Activated CD8-positive, alpha-beta memory T cell treated with anti-CD3 and anti-CD28 coated beads for 24 hours (primary cell): ENCODE results near the gene CCDC85A.
"Not testable (repeated sequence)": the region's sequence is repeated elsewhere in the genome, so short reads cannot be mapped to it uniquely, and the experiment has no call there.

Experiments
- DNase-seq: peaks from one replicate; pipeline ENCODE4 v3.0.0-alpha.2; 2020

Gene CCDC85A

DNA sequence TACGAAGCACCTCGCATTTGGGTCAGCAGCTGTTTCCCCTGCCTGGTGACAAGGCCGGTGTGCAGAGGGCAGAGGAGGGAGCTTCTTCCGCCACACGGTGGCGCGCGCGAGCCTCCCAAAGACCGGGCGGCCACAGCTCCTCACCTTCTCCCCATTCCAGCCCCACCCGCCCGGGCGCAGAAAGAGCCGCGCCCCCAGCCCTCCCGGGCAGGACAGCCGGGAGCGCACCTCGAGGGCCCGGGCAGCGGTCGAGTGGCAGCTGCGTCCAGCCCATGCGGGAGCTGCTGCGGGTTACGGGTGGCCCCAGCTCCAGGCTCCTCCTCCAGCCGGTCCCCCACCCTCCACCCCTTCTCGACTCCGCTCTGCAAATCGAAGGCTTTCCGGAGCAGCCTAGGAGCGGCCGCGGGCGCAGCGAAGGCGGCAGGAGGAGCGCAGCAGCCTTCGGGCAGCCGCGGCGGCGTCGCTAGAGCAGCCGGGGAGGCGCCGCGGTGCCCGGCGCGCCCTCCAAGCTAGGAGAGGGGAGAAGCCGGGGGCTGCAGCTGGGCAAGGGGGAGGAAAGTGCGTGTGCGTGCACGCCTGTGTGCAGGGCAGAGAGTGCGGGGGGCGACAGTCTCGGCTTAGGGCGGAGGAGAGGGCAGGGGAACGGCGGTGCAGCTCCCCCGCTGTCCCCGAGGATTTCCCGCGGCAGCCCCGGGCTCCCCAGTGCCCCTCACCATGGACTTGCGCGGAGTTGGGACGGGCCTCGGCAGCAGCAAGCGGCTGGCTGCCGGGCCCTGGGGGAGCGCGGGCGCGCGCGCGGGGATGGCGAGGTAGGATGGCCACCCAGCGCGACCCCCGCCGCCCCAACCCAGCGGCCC lies at the start of gene CCDC85A:
CCDC85A (plus strand) TSS at position 348 of the 857 bp plus-strand sequence. CDS start 635 bp downstream, outside the sequence.
- DNase-seq: peak; percentile 81

DNA sequence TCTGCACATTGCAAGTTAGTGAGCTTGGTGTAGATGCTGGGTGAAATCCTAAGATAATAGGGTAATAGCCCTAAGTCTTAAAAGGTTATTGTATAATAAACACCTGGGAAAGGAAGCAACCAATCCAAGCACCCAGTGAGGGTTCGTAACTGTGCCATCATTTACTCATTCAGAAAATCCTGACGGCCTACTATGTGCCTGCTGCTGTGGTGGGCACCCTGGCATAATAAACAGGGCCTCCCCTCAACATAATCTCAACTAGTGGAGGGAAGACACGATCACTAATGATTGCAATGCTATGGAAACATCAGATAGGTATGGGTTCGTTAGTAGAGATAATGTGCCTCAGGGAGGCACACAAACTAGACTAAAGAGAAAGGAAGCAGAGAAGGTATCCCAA lies 48.9 kb upstream of the CCDC85A start:
- DNase-seq: no peak

DNA sequence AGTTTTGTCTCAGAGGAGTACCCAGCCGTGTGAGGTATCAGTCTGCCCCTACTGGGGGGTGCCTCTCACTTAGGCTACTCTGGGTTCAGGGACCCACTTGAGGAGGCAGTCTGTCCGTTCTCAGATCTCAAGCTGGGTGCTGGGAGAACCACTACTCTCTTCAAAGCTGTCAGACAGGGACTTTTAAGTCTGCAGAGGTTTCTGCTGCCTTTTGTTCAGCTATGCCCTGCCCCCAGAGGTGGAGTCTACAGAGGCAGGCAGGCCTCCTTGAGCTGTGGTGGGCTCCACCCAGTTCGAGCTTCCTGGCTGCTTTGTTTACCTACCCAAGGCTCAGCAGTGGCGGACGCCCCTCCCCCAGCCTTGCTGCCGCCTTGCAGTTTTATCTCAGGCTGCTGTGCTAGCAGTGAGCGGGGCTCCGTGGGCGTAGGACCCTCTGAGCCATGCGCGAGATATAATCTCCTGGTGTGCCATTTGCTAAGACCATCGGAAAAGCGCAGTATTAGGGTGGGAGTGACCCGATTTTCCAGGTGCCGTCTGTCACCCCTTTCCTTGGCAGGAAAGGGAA lies 41.2 kb upstream of the CCDC85A start:
- not testable (repeated sequence) for DNase-seq

DNA sequence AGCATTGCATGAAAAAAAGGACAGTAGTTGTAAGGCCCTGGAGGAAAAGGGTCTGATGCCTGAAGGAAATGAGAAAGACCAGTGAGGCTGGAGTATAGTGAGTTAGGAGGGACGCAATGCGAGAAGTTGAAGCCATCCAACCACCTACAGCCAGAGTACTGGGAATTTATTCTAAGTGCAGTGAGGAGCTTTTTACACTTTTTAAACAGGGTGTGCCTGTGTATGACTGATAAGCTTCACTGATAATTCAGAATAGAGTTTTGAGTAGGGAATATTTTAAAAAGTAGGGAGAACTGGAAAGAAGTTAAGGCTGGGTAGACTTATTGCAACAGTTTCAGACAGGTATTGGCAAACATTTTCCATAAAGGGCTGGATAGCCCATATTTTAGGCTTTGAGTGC lies 35.9 kb upstream of the CCDC85A start:
- DNase-seq: no peak

DNA sequence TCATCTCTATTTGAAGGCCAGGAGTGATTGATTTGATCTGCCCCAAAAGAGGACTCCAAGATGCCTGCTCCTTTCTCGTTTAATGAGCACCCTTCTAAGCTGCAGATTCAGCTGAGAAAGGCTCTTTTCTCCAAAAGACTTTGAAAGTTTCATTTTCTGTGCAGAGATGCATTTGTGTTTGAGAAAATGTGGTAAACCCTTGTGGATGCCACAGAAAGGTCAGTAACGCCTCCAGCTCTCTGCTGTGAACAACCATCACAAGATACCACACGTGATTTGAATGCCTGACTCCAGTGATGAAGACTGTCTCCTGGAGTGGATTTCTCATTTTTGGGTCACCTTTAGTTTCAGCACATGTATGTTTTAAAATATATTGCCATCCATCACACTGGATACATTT lies 35.0 kb upstream of the CCDC85A start:
- no peak for DNase-seq

DNA sequence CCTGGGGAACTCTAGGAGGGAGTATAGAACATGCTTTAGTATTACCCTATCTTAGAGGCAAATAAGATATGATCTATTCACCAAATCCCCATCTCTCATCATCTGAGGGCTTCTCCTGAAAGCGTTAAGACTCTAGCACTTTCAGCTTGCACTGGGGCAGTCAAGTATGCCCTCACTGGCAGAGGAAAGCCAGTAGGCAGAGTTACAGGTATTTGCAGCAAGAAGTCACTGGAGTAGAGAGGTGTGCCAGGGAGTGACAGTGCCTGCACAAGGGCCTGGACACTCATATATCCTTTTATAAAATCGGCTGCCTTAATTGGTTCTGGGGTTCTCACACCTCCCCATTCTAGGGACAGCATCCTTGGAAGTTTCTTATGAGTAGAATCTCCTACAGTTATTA lies 31.9 kb upstream of the CCDC85A start:
- DNase-seq: no peak

DNA sequence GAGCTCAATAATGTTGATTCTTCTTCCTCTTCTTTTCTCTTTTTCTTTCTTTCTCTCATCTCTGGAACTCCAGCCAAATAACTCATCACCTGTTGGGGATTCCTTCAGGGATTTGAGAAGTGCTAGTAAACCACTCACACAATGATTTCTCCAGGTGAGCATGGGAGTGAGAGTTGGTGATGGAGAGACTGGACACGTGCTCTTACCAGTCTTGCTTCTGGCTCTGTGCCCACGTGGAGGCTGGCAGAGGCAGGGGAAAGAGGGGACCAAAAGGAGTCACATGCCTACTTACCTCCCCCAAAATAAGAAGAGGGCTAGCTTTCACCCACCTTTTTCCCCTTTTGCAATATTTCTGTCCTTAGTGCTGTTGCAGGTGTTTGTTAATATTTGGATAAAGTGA lies 28.6 kb upstream of the CCDC85A start:
- no peak for DNase-seq

DNA sequence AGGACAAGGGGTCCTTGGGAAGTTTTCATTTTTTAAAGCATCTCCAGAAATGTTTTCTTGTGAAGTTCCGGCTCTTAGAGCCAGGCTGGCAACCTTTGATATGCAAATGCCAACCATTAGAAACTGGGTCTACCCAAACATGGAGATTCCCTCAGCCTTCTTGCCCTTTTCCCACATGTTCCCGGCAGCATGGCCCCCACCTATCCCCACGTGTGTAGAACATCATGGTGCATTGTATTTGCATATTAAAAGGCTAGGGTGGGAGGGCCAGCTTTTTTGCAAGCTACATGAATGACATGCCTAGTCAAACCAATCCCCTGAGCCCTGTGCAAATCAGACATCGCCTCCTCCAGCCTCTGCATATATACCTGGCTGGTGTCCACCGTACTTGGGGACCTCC lies 23.9 kb upstream of the CCDC85A start:
- not testable (repeated sequence) for DNase-seq

DNA sequence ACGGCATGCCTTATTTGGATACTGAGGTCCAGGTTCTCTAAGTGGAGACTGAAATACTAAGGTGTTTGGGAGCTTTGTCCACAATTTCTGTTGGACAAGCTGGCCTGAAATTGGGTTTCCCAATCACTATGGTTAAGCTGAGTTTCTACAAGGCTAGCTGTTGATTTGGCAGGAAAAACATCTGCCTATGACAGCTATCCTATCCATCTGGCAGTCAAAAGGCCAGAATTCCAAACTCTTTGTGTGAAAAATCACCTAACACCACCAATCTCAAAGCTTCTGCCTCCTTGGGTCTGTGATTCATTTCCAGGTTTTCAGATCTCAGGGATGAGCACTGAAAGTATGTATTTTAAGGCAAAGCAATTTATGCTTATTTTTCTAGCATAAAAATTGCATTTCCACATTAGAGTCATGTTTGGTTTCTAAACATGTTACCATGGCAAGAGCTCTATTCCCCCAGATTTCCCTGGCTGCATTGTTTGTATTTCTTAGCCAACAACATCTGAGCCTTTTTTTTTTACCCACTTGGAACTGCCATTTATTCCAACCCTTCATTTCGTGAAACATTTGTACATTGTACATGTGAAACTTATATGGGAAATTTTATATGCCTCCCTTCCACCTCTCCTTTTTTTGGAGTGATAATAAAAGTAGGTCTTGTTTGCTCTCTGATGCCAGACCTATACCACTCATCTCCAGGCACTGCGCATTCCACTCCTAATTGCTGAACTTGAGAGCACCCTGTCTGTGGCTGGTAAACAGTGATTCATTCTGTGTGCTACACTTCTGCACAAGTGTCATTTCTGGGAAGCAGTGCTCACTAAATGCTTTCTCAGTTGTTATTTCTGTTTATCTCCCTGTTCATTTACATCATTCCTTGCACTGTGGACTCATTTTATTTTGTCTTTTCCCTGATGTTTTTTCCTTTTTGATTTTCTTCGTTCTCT lies 15.9 kb upstream of the CCDC85A start:
- DNase-seq: no peak

DNA sequence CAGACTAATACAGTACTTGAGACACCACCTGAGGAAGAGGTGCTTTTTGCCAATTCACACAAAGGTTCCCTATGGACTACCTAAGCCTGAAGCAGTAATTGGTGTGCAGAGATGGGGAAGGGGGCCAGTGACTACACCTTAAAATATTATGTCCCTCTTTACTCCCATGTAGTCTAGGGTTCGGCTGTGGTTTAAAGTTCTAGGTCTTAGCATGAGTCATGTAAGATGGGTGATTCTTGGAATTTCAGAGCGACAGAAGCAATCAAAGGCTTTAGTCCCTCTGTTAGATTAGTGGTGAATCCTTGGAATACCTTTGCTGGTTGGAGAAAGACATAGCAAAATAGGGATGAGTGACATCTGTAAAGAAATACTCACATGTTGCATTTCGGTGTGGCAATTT lies 14.3 kb upstream of the CCDC85A start:
- no peak for DNase-seq

DNA sequence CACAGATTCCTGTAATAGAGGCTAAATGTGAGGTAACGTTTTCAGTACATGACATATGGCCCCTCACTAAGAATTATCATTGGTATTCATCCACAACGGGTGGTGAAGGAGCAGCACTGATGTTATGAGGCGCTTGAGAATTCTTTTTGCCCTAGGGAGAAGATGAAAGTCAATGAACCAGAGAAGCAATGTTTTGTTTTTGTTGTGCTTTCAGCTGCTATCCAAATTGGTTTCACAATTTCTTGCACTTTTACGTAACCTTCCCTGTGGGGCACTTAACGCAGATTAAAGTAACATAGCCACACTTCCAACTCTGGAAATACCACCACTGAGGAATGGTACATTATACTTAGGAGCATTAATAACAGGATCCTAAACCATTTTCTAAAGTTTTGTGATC lies 13.3 kb upstream of the CCDC85A start:
- no peak for DNase-seq

DNA sequence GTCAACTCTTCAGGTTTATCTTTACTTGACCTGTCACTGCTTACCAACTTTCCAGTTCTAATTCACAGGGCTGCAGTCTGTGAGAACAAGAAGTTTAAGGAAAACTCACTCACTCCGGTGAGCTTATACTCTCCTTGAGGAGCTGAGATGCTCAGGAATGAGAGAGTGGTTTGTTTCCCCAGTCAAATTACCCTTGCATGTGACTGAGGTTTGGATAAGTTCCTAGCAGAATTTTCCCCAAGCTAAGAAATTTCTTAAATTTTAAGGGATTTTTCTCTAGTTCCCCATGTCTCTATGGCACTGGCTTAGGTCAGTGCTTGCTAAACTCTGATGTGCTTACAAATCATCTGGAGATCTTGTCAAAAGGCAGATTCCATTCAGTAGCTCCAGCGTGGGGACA lies 12.8 kb upstream of the CCDC85A start:
- DNase-seq: no peak

DNA sequence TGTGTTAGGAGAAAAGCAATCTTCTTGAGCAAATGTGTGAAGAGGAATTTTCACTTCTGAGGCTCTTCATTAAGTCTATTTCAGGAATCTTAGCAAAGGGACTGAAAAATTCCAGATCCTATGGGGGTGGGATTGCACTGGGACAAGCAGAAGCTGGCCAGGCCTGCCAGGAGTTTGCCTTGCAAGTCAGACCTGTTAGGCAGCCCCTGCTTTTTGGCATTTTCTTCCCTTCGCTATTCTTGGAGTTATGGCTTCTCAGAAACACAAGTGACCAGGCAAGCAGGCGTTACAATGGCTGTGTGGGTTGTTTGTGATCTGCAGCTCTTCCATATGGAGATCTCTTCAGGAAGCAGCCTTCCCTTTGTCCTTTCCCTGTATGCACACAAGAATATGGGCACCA lies 8.0 kb upstream of the CCDC85A start:
- DNase-seq: no peak

DNA sequence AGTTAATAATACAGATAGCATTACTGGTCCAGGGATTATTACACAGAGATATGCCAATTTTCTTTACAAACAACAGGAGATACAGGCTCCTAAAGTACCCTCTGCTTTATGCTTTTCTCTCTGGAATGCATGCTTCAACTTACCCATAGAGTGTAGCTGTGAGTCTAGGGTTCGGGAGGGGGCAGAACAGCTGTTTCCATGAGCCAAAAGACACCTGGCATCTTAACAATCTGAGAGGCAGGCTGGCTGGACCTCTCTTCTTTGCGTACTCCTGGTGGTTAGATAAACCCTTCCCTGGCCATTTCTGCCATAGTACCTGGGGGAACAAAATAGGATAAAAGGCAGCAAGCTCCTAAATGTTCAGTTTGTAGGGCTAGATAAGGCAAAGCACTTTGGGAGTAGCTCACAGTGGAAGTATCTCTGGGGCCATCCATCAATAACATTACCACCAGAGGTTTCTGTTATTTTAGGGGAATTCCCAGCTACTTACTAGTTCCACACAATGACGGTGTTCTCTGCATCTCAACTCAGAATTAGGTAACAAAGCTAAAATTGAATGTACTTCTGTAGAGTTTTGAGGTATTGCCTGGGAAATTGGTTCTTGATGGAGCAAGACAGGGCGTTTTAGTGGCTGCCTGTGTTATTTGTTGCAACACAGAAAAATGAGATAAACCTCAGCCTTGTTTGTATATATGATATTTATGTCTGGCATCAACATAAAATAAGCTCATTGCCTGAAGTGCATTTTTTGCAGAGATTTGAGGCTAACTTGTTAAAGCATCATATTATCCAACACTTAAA lies 6.2 kb upstream of the CCDC85A start:
- DNase-seq: no peak

DNA sequence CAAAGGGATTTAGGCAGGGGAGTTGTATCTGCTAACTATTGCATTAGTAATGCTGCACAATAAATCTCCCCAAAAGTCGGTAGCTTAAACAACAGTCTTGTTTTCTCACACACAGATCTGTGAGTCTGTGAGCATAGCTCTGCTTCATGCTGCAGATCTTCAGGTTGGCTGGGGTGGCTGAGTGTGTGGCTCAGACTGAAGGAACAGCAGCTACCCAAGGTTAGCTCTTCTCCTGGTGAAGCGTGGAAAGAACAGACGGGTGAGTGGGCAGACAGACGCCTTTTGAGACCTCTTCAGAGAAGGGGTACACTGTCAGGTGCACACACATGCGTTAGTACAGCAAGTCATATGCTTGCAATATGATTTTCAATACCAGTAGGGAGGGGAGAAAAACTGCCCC lies 3.9 kb upstream of the CCDC85A start:
- no peak for DNase-seq

DNA sequence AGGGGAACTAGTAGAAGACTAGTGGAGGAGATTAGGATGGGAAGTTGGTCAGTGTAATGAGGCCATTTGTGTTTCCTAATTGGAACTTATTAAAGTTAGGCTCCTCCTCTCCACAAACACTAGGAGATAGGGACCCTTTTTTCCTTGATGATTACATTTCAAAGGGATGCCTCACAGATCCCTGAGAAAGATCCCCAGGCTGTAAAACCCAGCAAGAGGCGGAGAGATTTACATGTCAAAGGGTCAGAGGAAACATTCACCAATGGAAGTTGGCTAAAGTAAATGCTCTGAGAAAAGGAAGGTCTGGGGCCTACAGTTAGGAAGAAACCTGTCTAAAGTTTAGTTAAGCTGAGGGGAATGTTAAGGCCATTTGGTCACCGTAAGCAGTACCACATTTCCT lies 1.4 kb upstream of the CCDC85A start:
- no peak for DNase-seq

DNA sequence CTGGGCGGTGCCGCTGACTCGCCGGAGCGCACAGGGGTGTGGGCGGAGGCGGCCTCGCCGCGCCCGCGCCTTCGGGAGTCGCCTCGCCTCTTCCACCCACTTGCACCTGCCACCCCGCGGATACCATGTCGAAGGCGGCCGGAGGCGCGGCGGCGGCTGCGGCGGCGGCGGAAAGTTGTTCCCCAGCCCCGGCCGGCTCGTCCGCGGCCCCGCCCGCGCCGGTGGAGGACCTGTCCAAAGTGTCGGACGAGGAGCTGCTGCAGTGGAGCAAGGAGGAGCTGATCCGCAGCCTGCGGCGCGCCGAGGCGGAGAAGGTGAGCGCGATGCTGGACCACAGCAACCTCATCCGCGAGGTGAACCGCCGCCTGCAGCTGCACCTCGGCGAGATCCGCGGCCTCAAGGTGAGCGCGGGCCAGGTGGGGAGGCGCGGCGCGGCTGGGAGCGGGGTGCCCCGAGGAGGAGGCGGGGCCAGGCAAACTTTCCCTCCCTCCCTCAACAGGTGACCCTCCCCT lies 766 bp downstream of the CCDC85A start:
- DNase-seq: no peak

DNA sequence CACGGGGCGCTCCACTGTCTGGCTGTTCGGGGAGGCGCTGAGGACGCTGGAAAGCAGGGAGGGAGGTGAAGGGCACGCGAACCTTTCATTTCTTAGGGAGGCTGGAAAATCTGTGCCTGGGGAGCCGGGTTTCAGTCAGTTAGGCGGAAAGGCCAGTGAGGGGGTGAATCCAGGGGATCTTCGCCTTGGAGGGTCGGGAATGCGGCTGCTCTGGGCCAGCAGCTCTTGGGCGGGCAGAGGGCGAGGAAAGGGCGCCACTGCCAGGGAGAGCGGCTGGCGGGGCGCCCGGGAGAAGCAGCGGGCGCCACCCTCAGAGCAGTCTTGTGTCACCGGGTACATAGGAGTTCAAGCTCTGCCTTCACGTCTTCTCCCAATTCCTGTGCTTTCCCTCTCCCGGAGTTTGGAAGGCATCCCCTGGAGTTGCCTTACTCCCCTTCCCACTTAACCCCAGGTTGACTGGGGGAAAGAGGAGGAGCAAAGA lies 1.4 kb downstream of the CCDC85A start:
- no peak for DNase-seq

DNA sequence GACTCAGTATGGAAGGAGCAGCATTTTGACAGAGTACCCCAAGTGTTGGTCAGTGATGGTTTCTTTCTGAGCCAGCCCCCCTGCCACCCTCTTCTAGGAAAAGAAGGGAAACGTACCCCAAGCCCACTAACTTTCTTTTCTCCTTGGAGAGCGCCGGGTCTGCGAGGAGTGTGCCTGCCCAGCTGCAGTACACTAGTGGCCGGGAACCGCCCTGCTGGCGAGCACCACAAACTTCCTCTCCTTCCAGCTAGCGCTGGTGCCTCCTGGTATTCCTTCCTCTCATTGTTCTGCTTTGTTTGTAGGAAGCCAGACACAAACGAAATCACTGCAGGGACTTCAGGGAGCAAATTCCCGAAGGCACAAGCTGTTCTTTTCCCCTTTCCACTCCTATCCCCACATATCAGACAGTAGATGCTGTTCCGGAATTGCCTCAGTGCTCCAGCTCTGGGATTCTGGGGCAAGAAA lies 1.8 kb downstream of the CCDC85A start:
- no peak for DNase-seq

DNA sequence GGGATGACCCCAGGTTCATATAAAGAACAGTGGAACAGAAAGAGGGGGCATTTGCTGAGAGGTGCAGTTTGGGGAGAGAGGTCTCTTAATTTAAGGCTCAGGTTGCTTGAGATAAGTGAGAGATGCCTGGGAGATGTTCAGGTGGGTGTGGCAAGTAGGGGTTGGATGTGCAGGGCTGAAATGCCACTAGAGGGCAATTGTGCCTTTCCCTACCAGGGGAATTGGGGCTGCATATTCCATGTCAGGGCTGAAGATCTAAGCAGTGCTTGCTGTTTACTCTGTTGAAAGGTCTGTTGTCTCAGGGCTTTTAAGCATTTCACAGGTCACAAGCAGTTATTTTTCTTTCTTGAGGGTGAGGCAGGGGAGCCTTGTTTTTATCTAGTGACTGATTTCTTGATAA lies 7.8 kb downstream of the CCDC85A start:
- no peak for DNase-seq

DNA sequence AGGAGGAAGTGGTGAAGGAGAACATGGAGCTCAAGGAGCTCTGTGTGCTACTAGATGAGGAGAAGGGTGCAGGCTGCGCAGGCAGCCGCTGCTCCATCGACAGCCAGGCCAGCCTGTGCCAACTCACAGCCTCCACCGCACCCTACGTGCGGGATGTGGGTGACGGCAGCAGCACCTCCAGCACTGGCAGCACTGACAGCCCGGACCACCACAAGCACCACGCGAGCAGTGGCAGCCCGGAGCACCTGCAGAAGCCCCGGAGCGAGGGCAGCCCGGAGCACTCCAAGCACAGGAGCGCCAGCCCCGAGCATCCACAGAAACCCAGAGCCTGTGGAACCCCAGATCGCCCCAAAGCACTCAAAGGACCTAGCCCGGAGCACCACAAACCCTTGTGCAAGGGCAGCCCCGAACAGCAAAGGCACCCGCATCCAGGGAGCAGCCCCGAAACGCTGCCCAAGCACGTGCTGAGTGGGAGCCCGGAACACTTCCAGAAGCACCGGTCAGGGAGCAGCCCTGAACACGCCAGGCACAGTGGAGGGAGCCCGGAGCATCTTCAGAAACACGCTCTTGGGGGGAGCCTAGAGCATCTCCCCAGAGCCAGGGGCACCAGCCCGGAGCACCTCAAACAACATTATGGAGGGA lies 9.0 kb downstream of the CCDC85A start:
- no peak for DNase-seq

DNA sequence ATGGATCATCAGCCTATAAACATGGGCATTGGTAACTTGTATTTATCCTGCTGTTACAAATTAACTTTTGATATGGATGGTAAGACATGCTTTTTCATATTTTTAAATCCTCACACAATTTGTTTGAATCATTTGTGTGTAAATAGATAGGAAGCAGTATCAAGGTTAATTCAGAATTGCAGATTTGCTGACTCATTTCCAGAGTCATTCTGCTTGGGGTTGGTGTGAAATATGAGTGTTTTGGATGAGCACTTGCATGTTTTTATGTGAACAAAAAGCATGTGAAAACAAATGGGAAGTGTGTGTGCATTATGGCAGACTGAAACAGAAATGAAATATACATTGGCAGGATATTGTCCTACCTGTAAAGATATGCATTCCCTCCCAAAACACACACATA lies 11.8 kb downstream of the CCDC85A start:
- no peak for DNase-seq
